Activated T-cell treated with anti-CD3 and anti-CD28 coated beads, Interleukin-2, amount 50 U/mL, for 72 hours (primary cell): Measurements from ENCODE around the gene SPATA2L. TPM values are rescaled to one million over a fixed set of nuclear protein-coding genes. Genes with fewer than 3 reads are reported as not detected.

ENCODE experiments used
- ATAC-seq, 2 donors: fragments of 150-1000 bp; cut with Tn5 transposase; replicated peaks in 1 of 2; 2 replicates each; pipeline ENCODE4 v1.10.0; 2021; ENCODE audit warnings: moderate library complexity in 2 of 2, mild to moderate bottlenecking in 1 of 2
- DNase-seq, 2 donors: peaks; one replicate each; pipeline ENCODE4 v3.0.0; 2021 to 2022; ENCODE audit warnings: mixed read lengths in 1 of 2
- H3K27ac Mint-ChIP-seq: one replicate; pipeline ENCODE4 v1.8.0; 2022; ENCODE audit warnings: mild to moderate bottlenecking, moderate library complexity, mixed read lengths
- H3K27me3 Mint-ChIP-seq: one replicate; pipeline ENCODE4 v1.8.0; 2022; ENCODE audit warnings: low read depth, mixed read lengths
- H3K36me3 Mint-ChIP-seq, 2 donors: one replicate each; pipeline ENCODE4 v1.8.0; 2022; ENCODE audit warnings: mixed read lengths in 2 of 2, mild to moderate bottlenecking in 1 of 2; ENCODE audit not compliant: insufficient read depth in 2 of 2
- H3K4me1 Mint-ChIP-seq: one replicate; pipeline ENCODE4 v1.8.0; 2022; ENCODE audit warnings: low read depth, mixed read lengths
- H3K4me3 Mint-ChIP-seq, 2 donors: one replicate each; pipeline ENCODE4 v1.8.0; 2022; ENCODE audit warnings: mild to moderate bottlenecking in 2 of 2, mixed read lengths in 2 of 2, moderate library complexity in 2 of 2
- H3K9me3 Mint-ChIP-seq, 2 donors: one replicate each; pipeline ENCODE4 v1.8.0; 2022; ENCODE audit warnings: mixed read lengths in 2 of 2
- total RNA-seq, 2 donors: library from RNA; stranded (reverse); gene quantifications; one replicate each; pipeline ENCODE4 v1.2.3, GENCODE V29; 2022

SPATA2L gene
- total RNA-seq, 2 donors from 2014 or later: 6.1 to 6.5 TPM

DNA sequence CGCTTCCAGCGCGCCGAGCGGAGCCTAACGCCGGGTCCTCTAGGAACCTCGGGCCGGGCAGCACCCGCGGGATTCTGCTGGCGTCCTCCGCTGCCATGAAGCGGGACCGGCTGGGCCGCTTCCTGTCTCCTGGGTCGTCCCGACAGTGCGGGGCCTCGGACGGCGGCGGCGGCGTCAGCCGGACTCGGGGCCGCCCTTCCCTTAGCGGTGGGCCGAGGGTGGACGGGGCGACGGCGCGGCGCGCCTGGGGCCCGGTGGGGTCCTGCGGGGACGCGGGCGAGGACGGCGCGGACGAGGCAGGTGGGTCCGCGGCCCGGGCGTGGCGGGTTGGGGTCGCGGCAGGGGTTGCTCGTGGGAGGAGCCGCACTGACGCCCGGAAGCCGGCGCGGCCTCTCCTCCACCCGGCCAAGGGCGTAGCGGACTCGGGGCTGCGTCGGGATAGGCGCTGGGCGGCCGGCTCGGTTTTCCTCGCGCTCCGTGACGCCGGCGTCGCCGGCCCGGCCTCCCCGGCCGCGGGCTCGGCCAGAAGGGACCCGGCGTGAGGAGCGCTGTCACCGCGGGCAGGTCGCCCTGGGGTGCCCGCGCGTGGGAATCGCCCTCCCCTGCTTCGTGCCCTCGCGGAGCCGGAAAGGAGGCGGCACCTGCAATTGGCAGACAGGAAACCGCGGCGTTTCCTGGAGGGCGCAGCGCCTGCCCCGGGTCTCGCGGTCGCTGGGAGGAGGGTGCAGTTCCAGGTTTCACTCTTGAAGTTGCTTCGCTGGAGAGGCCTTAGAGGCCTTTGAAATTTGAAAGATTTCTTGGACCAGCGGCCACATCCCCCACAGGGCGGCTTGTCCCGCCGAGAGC lies 20.3 kb upstream of the SPATA2L start:
- H3K4me1 Mint-ChIP-seq: peaks cover 49% of the 10 kb centered on the region
- H3K27ac Mint-ChIP-seq: no peak overlapping the region
- H3K9me3 Mint-ChIP-seq: no peaks in the 10 kb centered on the region
- peaks cover 0 to 17% of the 10 kb centered on the region in 2 donors for H3K36me3 Mint-ChIP-seq
- ATAC-seq (peak; percentile 39 to 43), DNase-seq (peak; percentile 80 to 84)
- H3K27me3 Mint-ChIP-seq: no peaks in the 10 kb centered on the region
- H3K4me3 Mint-ChIP-seq: peak overlapping the region; percentile 90 to 96

DNA sequence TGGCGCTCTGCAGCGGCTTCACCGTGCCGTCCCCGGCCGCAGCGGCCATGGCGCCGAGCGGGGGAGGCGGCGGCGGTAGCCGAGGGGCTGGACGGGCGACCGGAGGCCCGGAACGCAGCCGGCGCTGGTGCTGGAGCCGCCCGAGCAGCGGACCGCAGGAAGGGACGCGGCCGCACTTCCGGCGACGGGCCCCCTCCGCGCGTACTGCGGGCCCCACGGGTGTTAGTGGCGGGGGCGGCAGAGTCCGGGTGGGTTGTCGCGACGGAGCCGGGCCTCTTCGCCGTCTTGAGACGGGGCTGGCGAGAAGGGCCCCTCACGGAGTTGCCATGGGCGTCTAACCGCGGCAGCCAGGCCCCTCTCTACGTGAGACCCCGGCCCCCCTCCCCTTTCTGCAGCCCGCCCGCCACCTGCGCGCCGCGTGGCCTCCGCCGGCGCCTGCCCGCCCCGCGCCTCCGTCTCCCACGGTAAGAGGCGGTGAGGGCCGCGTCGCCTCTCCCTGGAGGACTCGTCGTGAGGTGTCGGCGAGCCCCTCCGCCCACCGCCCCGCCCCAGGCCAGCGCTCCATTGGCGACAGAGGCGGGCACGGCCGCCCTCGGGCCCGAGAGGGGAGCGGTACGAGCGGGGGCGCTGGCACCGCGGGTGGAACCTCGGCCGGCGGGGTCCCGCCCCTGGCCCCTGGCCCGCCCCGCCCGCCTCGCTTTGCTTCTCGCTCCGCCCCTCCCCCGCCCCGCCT lies 19.5 kb upstream of the SPATA2L start, which contains the start of the genes VPS9D1 and ZNF276:
Gene VPS9D1 (minus strand): TSS at position 86 of the 733 bp plus-strand sequence. CDS start 37 bp downstream, at position 49.
Gene ZNF276 (plus strand): TSS at position 725 of the 733 bp plus-strand sequence. CDS start 104 bp downstream, outside the sequence.
- Mint-ChIP-seq H3K9me3 (no peaks in the 10 kb centered on the region), H3K4me1 (peaks cover 48% of the 10 kb centered on the region), H3K27ac (peak within 1 kb of the TSS; percentile 72), H3K27me3 (no peaks in the 10 kb centered on the region), H3K36me3 (peaks cover 0 to 19% of the 10 kb centered on the region in 2 donors), H3K4me3 (peak within 1 kb of the TSS; percentile 90 to 96)
- DNase-seq: peak; percentile 86 to 87
- peak; percentile 64 to 72 for ATAC-seq

DNA sequence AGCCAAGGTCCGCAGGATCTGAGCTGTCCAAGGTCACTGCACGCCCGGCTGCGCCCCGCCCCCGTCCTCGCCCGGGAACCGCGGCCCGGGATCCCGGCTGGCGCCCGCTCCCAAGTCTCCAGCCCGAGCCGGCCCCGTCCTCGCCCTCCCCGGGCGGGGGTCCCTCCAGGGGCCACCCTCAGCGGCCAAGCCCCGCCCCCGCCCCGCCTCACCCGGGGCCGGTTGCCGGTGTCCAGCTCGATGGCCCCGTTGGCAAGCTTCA lies 19.0 kb upstream of the SPATA2L start:
- H3K27ac Mint-ChIP-seq: no peak overlapping the region
- DNase-seq (no peak), ATAC-seq (peak in 1 of 2 donors; percentile 2)
- H3K27me3 Mint-ChIP-seq: no peaks in the 10 kb centered on the region
- peaks cover 48% of the 10 kb centered on the region for H3K4me1 Mint-ChIP-seq
- peaks cover 0 to 19% of the 10 kb centered on the region in 2 donors for H3K36me3 Mint-ChIP-seq
- H3K4me3 Mint-ChIP-seq: peak overlapping the region; percentile 76 to 78
- no peaks in the 10 kb centered on the region for H3K9me3 Mint-ChIP-seq

DNA sequence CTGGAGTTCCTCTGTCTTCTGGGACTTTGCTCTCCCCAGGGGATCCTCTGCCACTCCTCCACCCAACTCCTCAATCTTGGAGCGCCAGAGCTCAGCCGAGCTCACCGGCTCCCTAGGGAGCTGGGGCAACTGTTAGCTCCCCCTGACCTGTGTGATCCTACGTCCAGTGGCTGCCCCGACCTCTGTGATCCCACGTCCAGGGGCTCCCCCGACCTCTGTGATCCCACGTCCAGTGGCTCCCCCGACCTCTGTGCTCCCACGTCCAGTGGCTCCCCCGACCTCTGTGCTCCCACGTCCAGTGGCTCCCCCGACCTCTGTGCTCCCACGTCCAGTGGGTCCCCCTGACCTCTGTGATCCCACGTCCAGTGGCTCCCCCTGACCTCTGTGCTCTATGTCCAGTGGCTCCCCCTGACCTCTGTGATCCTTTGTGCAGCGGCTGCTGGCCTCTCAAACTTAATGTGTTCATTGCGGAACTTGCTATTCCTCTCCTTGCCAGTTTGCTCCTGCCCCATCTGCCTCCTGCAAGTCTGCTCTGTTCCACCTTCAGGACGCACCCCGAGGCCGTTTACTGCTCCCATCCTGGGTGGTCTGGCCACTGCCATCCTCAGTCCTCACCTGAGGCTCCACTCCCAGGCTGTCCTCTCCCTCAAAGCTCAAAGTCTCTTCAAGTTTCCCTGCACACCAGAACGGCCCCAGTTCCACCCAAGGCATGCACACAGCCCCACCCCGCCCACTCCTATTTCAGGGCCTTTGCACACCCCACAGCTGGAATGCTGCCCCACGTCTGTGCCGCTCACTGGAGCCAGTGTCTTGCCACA lies 16.4 kb upstream of the SPATA2L start:
- ATAC-seq (no peak), DNase-seq (no peak)
- H3K4me3 Mint-ChIP-seq: no peak overlapping the region
- H3K27me3 Mint-ChIP-seq: no peaks in the 10 kb centered on the region
- H3K36me3 Mint-ChIP-seq: peaks cover 2 to 21% of the 10 kb centered on the region in 2 donors
- H3K27ac Mint-ChIP-seq: no peak overlapping the region
- H3K4me1 Mint-ChIP-seq: peaks cover 38% of the 10 kb centered on the region
- no peaks in the 10 kb centered on the region for H3K9me3 Mint-ChIP-seq

DNA sequence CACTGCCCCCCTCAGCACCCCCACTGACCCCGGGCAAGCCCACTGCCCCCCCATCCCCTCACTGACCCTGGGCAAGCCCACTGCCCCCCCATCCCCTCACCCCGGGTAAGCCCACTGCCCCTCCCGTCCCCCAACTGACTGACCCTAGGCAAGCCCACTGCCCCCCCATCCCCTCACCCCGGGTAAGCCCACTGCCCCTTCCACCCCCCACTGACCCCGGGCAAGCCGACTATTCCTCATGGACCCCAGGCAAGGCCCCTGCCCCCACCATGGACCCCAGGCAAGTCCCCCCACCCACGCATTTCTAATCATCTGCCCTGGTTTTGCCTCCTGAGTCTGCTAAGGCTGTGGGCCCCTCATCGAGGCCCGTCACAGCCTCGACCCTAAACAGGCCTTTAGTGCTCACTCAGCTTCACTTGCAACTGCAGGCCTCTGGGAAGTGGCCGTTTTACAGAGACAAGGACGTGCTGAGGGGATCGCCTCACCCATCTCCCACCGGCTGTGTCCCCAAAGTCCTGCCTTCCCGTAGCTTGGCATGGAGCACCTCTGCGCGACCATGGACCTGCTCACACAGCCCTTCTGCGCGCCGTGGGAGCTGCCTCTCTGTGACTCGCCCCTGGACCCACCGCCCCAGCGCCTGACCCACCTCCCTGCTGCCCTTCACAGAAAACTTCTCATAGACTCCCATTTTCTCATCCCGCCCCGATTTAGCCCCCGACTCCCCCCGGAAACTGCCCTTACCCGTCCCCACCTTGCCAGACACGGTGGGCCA lies 15.6 kb upstream of the SPATA2L start:
- no peaks in the 10 kb centered on the region for H3K27me3 Mint-ChIP-seq
- H3K27ac Mint-ChIP-seq: no peak overlapping the region
- peaks cover 33% of the 10 kb centered on the region for H3K4me1 Mint-ChIP-seq
- no peak overlapping the region for H3K4me3 Mint-ChIP-seq
- no peak for DNase-seq
- peaks cover 2 to 17% of the 10 kb centered on the region in 2 donors for H3K36me3 Mint-ChIP-seq
- H3K9me3 Mint-ChIP-seq: no peaks in the 10 kb centered on the region
- no peak for ATAC-seq

DNA sequence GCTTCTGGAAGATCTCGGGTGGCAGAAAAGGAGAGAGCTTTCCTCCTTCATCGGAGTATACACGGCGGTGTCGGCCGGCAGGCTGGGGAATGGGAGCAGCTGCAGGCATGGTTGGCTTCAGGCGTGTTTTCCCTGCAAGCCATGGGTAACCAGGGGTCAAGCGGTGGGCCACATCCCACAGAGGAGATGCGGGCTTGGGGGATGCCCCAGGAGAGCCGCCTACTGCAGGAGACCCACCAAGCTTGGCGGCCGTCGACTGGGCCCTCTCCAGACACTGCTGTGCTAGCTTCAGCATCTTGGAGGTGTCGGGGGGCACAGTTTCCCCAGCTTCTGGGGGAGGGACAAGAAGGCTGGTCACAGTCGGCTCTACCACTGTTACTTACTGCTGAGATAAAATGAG lies 15.0 kb upstream of the SPATA2L start:
- no peak for DNase-seq
- peaks cover 2 to 17% of the 10 kb centered on the region in 2 donors for H3K36me3 Mint-ChIP-seq
- no peaks in the 10 kb centered on the region for H3K27me3 Mint-ChIP-seq
- H3K27ac Mint-ChIP-seq: no peak overlapping the region
- ATAC-seq: no peak
- no peaks in the 10 kb centered on the region for H3K9me3 Mint-ChIP-seq
- H3K4me3 Mint-ChIP-seq: no peak overlapping the region
- H3K4me1 Mint-ChIP-seq: peaks cover 33% of the 10 kb centered on the region

DNA sequence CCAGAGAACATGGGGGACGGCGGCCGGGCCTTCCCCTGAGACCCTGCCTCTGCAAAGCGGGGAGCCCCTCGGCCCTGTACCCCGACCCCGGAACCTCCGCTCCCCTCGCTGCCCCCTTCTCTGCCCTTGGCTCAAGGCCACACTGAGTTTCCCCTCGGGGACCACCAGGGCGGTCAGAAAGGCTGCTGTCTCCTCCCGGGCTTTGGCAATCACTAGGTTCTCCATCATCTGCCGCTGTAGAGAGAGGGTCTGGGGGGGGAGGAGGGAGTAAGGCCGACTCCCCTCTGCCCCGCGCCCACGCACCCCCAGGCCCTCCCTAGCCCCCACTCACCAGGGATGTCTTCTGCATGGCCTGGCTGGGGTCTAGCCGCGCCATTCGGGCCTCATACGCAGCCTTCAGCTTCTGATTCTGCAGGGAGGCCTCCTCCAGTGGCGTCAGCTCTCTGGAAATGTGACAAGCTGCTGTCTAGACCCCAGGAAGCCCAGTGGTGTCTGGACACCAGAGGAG lies 10.8 kb upstream of the SPATA2L start:
- H3K27ac Mint-ChIP-seq: no peak overlapping the region
- DNase-seq: no peak
- peak in 1 of 2 donors; percentile 6 for ATAC-seq
- peak overlapping the region; percentile 79 to 85 for H3K4me3 Mint-ChIP-seq
- H3K9me3 Mint-ChIP-seq: no peaks in the 10 kb centered on the region
- H3K4me1 Mint-ChIP-seq: peaks cover 12% of the 10 kb centered on the region
- peaks cover 2 to 12% of the 10 kb centered on the region in 2 donors for H3K36me3 Mint-ChIP-seq
- no peaks in the 10 kb centered on the region for H3K27me3 Mint-ChIP-seq

DNA sequence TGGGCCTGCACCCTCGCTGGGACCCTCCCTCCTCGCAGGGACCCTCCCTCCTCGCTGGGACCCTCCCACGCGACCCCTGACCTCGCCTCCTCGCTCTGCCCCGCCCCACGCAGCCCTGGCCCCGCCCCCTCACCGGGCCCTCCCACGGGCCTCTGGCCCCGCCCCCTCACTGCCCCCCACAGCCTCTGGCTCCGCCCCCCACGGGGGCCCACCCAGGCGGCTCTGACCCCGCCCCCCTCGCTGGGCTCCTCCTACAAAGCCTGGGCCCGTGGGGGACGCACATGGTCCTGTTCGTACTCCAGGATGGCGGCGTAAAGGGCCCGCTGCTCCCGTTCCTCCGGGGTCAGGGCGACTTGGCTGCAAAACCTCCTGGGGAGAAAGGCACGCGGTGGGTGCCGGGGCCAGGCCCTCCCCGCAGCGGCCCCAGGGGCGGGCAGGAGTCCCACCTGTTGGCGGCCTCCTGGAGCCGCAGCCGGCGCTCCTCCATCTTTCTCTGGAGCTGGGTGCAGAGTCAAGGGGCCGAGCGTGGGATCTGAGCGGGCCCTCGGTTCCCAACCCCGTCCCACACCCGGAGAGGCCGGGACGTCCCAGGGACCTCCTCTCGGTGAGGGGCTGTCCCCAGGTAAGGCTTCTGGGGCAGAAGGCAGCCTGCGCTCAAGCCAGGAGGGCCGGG lies 10.2 kb upstream of the SPATA2L start:
- Mint-ChIP-seq H3K4me1 (peaks cover 12% of the 10 kb centered on the region), H3K36me3 (peaks cover 2 to 10% of the 10 kb centered on the region in 2 donors), H3K27ac (no peak overlapping the region), H3K9me3 (no peaks in the 10 kb centered on the region), H3K4me3 (peak overlapping the region; percentile 79 to 85), H3K27me3 (no peaks in the 10 kb centered on the region)
- DNase-seq: peak; percentile 67 to 73
- ATAC-seq: peak; percentile 77 to 78

DNA sequence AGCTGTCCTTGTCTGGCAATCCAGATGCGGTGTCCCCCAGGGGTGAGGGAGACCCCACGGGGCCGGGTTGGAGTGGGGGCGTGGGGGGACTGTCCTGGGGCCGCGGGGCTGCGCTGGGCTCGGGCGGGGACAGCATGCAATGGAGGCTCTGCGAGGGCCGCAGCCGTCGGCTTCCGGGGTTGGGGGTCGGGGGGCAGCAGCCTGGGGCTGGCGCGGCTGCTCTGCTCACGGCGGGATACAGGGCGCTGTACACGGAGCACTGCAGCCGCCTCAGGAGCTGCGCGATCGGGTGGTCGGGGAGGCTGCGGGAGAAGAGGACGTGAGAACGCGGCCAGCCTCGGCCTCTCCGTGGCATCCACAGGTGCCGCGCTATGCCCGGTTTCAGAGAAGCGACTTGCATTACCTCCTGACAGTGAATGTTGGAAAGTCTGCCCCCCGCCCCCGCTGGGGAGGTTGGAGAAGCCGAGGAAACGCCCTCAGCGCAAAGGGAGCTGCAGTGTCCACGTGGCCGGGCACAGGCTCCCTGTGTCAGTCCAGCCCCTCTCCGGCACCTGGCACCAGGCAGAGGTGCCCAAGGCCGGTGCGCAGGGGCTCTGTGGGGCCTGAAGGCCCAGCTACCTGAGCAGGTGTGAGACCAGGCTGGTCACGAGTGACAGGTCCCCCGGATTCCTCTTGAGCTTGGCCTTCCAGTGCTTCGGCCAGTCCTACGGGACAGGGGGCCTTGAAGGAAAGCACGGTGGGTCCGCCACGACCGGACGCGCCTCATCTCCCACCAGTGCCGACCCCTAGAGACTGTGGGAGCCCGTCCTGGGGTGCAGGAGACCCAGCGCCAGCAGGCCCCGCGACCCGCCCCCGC lies 9.4 kb upstream of the SPATA2L start:
- no peak for DNase-seq
- H3K27ac Mint-ChIP-seq: no peak overlapping the region
- H3K27me3 Mint-ChIP-seq: no peaks in the 10 kb centered on the region
- peaks cover 2 to 7% of the 10 kb centered on the region in 2 donors for H3K36me3 Mint-ChIP-seq
- no peak overlapping the region for H3K4me3 Mint-ChIP-seq
- no peaks in the 10 kb centered on the region for H3K9me3 Mint-ChIP-seq
- ATAC-seq: peak in 1 of 2 donors; percentile 3
- peaks cover 16% of the 10 kb centered on the region for H3K4me1 Mint-ChIP-seq

DNA sequence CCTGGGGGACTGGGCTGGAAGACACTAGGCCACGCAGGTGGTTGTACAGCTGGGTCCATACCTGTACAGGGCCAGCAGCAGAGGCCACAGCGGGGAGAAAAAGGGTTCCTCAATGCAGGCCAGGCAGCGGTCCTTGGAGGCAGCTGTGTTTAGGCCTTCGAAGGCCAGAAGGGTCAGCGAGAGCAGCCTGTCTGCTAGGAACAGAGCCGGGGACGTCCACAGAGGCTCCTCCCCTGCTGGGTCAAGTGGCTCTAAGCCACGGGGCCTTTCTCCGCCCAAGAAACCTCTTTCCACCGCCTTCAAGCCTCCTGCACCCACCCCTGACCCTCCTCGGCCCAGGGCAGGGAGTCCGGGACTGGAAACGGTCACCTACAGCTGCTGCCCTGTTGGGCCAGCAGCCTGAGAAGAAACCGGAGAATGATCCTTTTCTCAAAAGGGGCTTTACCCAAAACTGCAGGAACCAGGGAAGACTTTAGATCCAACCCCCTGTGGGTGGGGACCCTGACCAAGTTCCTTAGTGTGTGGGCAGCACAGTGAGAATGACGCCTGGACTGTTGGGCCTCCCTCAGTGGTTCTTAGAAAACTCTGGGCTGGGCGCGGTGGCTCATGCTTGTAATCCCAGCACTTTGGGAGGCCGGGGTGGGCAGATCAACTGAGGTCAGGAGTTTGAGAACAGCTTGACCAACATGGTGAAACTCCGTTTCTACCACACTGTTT lies 8.4 kb upstream of the SPATA2L start:
- peak overlapping the region in 1 of 2 donors; percentile 40 for H3K4me3 Mint-ChIP-seq
- no peaks in the 10 kb centered on the region for H3K27me3 Mint-ChIP-seq
- H3K36me3 Mint-ChIP-seq: peaks cover under 1 to 5% of the 10 kb centered on the region in 2 donors

More for the DNA sequence above, 8.4 kb upstream of the SPATA2L start:
- peaks cover 19% of the 10 kb centered on the region for H3K4me1 Mint-ChIP-seq
- H3K27ac Mint-ChIP-seq: no peak overlapping the region
- ATAC-seq (no peak), DNase-seq (no peak)
- H3K9me3 Mint-ChIP-seq: no peaks in the 10 kb centered on the region
